ENCODE data around the gene RPRD1B. TPM values are rescaled to one million over a fixed set of nuclear protein-coding genes. Genes with fewer than 3 reads are reported as not detected.

The RPRD1B gene
- total RNA-seq, 4 donors from 2014 or later: 15.2 to 25.9 (median 23.6) TPM

DNA sequence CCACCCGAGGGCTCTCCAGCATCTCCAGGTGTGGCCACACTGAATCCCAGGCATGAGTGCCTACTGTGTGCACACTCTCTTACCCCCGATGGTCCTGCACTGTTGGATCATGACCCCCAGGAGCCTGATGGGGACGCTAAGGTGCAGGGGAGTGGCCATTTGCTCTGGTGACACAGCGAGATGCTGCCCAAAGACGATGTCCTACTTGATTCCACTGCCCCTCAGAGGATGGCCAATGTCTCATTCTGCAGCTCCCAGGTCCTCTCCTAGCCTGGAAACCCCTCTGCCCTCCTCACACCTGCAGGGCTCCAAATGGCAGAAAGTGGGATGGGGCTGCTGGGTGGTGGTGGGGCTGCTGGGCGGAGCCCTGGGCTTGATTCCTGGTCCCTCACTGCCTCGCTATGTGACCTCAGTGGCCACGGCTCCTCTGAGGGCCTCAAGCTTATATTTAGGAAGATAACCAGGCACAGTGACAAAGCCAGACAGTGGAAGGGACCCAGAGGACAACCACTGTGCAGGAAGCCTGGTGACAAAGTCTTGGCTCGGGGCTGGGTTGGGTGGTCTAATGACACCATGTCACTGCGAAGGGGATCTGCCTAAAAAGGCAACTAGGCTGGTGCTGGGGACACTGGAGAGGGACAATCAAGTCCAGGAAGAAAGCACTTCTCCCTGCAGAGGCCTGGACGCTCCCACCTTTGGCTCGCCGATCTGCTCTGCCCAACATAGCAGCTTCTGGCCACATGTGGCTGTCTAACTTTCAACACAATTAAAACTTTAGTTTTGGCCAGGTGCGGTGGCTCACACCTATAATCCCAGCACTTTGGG lies 103.1 kb downstream of the RPRD1B start:
- TF ChIP-seq CTCF (IDR thresholded peaks at IDR 0.05) (no peak), POLR2A (IDR thresholded peaks at IDR 0.05) (no peak)
- H3K9me3 ChIP-seq: no peaks in the 10 kb centered on the region
- intact Hi-C loops (cut with DNase I): no loop called here
- H3K27ac ChIP-seq: peak overlapping the region in 1 of 4 donors; percentile 10
- peaks cover 0 to 34% (median 0%) of the 10 kb centered on the region in 4 donors for H3K27me3 ChIP-seq
- peaks cover 0 to 14% (median 0%) of the 10 kb centered on the region in 3 donors for H3K4me1 ChIP-seq
- H3K36me3 ChIP-seq: peaks cover 0 to 30% (median 0%) of the 10 kb centered on the region in 3 donors
- no peak for DNase-seq
- no peak overlapping the region for H3K4me3 ChIP-seq
- WGBS, 2 donors: 79 to 96% methylated on average over 9 of the region's 14 CpGs

DNA sequence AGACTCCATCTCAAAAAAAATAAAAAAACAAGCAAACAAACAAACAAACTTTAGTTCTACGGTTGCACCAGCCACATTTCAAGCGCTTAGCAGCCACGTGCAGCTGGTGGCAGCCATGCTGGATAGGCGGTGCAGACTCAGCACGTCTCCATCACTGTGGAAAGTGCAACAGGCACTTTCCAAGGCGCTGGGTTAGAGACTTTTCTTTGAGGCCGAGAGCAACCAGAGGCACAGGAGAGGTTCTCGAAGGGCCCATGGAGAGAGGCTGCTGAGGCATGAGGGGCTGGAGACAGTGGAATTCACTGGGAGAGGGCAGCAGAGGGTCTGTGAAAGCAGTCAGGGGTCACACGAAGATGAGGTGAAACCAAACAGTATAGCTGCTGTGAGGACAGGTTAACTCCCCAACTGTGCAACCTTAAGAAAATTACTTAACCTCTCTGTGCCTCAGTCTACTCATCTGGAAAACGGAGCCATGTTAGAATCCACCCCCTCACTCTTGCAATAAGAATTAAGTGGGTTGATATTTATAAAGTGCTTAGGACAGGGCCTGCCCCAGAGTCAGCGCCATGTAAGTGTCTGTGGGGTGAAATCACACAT lies 104.0 kb downstream of the RPRD1B start:
- no peak overlapping the region for H3K27ac ChIP-seq
- 86 to 95% methylated on average over 11 of the region's 11 CpGs for WGBS, 2 donors
- H3K27me3 ChIP-seq: peaks cover 0 to 26% (median 0%) of the 10 kb centered on the region in 4 donors
- peaks cover 0 to 28% (median 0%) of the 10 kb centered on the region in 3 donors for H3K36me3 ChIP-seq
- H3K9me3 ChIP-seq: no peaks in the 10 kb centered on the region
- intact Hi-C loops (cut with DNase I): no loop called here
- H3K4me3 ChIP-seq: no peak overlapping the region
- TF ChIP-seq CTCF (IDR thresholded peaks at IDR 0.05): no peak
- no peak for TF ChIP-seq POLR2A (IDR thresholded peaks at IDR 0.05)
- H3K4me1 ChIP-seq: peaks cover 0 to 15% (median 0%) of the 10 kb centered on the region in 3 donors
- no peak for DNase-seq

DNA sequence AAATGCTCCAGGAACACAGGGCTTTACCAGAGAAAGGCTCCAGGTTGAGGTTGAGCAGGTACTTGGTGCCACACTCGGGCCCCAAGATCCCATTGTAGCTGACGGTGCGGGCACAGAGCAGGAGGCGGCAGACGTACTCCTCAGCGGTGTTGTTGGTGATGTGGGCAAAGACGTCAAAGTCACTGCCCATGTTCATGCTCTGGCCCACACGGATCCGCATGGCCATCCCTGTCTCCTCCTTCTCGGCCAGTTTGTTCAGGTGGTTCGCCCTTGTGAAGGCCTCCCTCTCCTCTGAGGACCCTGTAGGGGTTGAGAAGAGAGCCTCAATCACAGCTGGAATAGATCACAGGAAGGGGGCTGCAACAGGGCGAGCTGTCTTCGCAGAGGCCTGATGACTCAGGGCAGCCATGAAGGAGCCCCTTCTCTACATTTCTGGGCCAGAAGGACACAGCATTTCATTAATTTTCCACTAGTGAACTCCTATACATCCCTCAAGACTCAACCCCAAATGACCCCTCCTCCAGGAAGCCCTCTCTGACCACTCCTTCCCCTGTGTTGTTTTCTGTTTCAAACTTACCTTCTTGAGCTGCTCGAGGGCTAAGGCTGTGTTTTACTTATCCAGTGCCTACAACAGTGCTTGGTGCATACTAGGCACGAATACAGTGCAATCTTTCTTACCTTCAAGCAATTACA lies 104.7 kb downstream of the RPRD1B start:
- H3K9me3 ChIP-seq: no peaks in the 10 kb centered on the region
- H3K27ac ChIP-seq: no peak overlapping the region
- intact Hi-C loops (cut with DNase I): no loop called here
- H3K4me3 ChIP-seq: no peak overlapping the region
- H3K4me1 ChIP-seq: peaks cover 1 to 22% (median 2%) of the 10 kb centered on the region in 3 donors
- TF ChIP-seq CTCF (IDR thresholded peaks at IDR 0.05) (no peak), POLR2A (IDR thresholded peaks at IDR 0.05) (no peak)
- H3K36me3 ChIP-seq: peaks cover 0 to 28% (median 0%) of the 10 kb centered on the region in 3 donors
- no peak for DNase-seq
- 79 to 88% methylated on average over 5 to 11 of the region's 15 CpGs for WGBS, 2 donors
- peaks cover 0 to 26% (median 0%) of the 10 kb centered on the region in 4 donors for H3K27me3 ChIP-seq

DNA sequence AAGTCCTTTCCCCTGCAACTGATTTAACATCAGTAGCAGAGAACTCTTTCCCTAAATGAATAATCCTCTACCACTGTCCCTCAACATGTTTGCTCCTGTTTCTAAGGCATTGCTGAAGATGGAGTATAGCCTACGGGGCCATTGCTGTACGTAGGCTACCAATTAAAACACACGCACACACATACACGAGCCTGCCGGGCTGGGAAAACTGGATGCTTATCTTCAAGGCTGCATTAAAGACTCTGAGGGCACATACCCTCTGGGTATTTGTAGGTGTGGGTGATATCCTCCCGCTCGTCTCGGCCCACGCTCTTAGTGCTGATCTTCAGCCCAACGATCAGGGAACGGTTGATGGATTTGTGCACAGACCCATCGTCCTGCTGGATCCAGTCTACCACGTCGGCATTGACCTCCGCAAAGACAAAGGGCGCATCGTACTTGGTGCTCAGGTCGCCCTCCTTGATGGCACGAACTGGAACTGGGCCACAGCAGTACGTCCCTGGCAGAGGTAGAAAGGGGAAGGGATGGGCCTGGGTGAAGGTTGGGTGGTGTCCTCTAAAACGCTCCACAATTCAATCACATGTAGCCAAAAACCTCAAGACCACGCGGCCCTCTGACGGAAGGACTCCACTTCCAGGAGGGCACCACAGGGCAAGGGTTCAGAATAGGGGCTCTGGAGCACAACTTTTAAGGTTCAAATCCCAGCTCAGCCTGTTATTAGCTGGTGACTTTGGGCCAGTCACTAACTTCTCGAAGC lies 105.8 kb downstream of the RPRD1B start:
- peaks cover 0 to 28% (median 0%) of the 10 kb centered on the region in 3 donors for H3K36me3 ChIP-seq

More for the DNA sequence above, 105.8 kb downstream of the RPRD1B start:
- intact Hi-C loops (cut with DNase I): no loop called here
- no peak for DNase-seq
- 81 to 87% methylated on average over 19 to 20 of the region's 25 CpGs for WGBS, 2 donors
- TF ChIP-seq CTCF (IDR thresholded peaks at IDR 0.05) (no peak), POLR2A (IDR thresholded peaks at IDR 0.05) (no peak)
- H3K4me3 ChIP-seq: no peak overlapping the region
- no peaks in the 10 kb centered on the region for H3K9me3 ChIP-seq
- H3K4me1 ChIP-seq: peaks cover 12 to 25% (median 13%) of the 10 kb centered on the region in 3 donors
- peaks cover 0 to 26% (median 0%) of the 10 kb centered on the region in 4 donors for H3K27me3 ChIP-seq
- H3K27ac ChIP-seq: peak overlapping the region in 1 of 4 donors; percentile 39

All from esophagus squamous epithelium (tissue), 5 donors.